ENCODE measurements around the gene SLC25A40.

Gene SLC25A40

GRCh38 chr7:87797395-87797794, 78.8 kb downstream of the SLC25A40 start:
- no peak for TF ChIP-seq FOXP2 (optimal IDR thresholded peaks at IDR 0.05; ENCODE audit: borderline replicate concordance, extremely low read depth, extremely low read length, insufficient read depth)
- TF ChIP-seq POLR2AphosphoS5 (IDR thresholded peaks at IDR 0.05; ENCODE audit: low read depth, low read length): no peak
- TF ChIP-seq SIN3A (IDR thresholded peaks at IDR 0.05; ENCODE audit: borderline replicate concordance, insufficient read depth, low read length): no peak
- TF ChIP-seq REST (IDR thresholded peaks at IDR 0.05; ENCODE audit: insufficient read depth in 1 of 2, low read depth in 2 of 2, low read length in 2 of 2): no peak
- TF ChIP-seq TAF1 (IDR thresholded peaks at IDR 0.05; ENCODE audit: borderline replicate concordance, insufficient read depth, low read length): no peak

- TF ChIP-seq POLR2AphosphoS5 (IDR thresholded peaks at IDR 0.05; ENCODE audit: low read depth, low read length): no peak
- no peak for TF ChIP-seq TAF1 (IDR thresholded peaks at IDR 0.05; ENCODE audit: borderline replicate concordance, insufficient read depth, low read length)
- TF ChIP-seq SIN3A (IDR thresholded peaks at IDR 0.05; ENCODE audit: borderline replicate concordance, insufficient read depth, low read length): no peak
- TF ChIP-seq FOXP2 (optimal IDR thresholded peaks at IDR 0.05; ENCODE audit: borderline replicate concordance, extremely low read depth, extremely low read length, insufficient read depth): no peak
- no peak for TF ChIP-seq REST (IDR thresholded peaks at IDR 0.05; ENCODE audit: insufficient read depth in 1 of 2, low read depth in 2 of 2, low read length in 2 of 2)
Observed at GRCh38 chr7:87785368-87785995, 90.7 kb downstream of the SLC25A40 start.

- TF ChIP-seq REST (IDR thresholded peaks at IDR 0.05; ENCODE audit: insufficient read depth in 1 of 2, low read depth in 2 of 2, low read length in 2 of 2) (no peak), FOXP2 (optimal IDR thresholded peaks at IDR 0.05; ENCODE audit: borderline replicate concordance, extremely low read depth, extremely low read length, insufficient read depth) (no peak)
Observed at GRCh38 chr7:87784424-87784823, 91.7 kb downstream of the SLC25A40 start.

All from PFSK-1 (cell line).